HL-60 (cell line): ENCODE results near the gene RANBP9.

ENCODE experiments used
- DNase-seq, 2 experiments: peaks; one replicate each; pipeline ENCODE4 v3.0.0-alpha.2; 2010 to 2020; ENCODE audit warnings: low read depth in 1 of 2, low spot score in 1 of 2
- H3K27ac ChIP-seq: fragments of 250-450 bp; sonication (Bioruptor Pico); replicated peaks from 2 replicates; pipeline ENCODE4 v1.5.1; 2020; ENCODE audit warnings: mild to moderate bottlenecking, moderate library complexity
- H3K27me3 ChIP-seq: fragments of 250-450 bp; sonication (Bioruptor Pico); 2 replicates; pipeline ENCODE4 v1.5.1; 2021; ENCODE audit warnings: mild to moderate bottlenecking, moderate library complexity; ENCODE audit not compliant: insufficient read depth, poor library complexity, severe bottlenecking
- H3K4me3 ChIP-seq: replicated peaks from 2 replicates; pipeline ENCODE4 v1.5.1; 2011; ENCODE audit warnings: mild to moderate bottlenecking, control low read depth, low read length; ENCODE audit not compliant: insufficient read depth
- GABPA ChIP-seq: IDR thresholded peaks from 2 replicates; pipeline ENCODE4 v1.6.1; 2012; ENCODE audit warnings: low read depth
- POLR2AphosphoS5 ChIP-seq: IDR thresholded peaks from 2 replicates; pipeline ENCODE4 v1.6.1; 2012; ENCODE audit warnings: low read depth
- SPI1 ChIP-seq: IDR thresholded peaks from 2 replicates; pipeline ENCODE4 v1.6.1; 2012; ENCODE audit warnings: low read depth, mild to moderate bottlenecking, borderline replicate concordance
- long read RNA-seq: library from polyadenylated mRNA; unstranded; transcript quantifications from one replicate; pipeline ENCODE4 v2.0.0, GENCODE V29; 2020
- TF ChIP-seq, protein P1 (sequence below): IDR thresholded peaks from 2 replicates; pipeline ENCODE4 v1.6.1; 2012; ENCODE audit warnings: low read depth; ENCODE audit not compliant: insufficient replicate concordance
- TF ChIP-seq, protein P2 (sequence below): IDR thresholded peaks from one replicate; pipeline ENCODE4 v1.5.1; 2011; ENCODE audit warnings: low read length, control low read depth, inconsistent platforms; ENCODE audit not compliant: insufficient read depth

RANBP9 gene
- long read RNA-seq, partial matches to known transcripts: 7 of 9 reads
- long read RNA-seq, other reads (novel, unspliced or antisense): 1 of 9 reads

DNA sequence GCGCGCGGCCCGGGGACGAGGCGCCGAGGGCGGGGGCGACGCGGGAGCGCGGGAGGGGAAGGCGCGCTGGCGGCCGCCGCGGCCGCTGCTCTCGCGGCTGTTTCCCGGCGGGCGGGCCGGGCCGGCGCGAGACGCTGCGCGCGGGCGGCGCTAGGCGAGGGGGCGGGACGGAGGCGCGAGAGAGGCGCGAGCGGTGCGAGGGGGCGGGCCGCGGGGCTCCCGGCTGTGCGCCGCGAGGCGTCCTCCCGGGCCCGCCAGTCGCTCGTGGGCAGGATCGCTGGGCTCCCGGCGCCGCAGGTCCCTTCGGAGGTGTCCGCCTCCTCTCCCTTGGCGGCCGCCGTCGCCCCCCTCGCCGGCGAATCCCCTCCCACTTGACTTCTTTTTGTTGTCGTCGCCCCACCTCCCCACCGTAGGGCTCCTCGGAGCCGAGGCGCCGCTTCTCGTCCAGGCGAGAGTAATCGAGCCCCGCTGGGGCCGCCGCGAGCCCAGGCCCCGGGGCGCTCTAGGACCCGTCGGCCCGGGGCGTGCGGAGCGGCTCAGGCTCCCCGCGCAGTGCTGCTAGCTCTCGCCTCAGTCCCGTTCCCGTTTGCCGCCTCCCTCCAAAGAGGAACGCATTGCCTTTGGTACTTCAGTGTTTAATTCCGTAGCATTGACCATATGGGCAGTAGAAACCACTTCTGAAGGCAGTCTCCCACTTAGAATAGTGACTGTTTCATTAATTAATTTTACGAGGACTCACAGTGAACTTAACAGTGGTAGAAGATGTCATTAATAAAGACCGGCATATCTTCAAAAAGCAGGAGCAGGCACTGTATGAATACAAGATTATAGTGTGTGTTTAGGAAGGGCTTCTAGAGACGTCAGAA lies at the start of gene RANBP9:
RANBP9 (minus strand) TSS at position 103 of the 866 bp plus-strand sequence. CDS start 330 bp downstream, outside the sequence.
- peak within 1 kb of the TSS; percentile 90 for H3K27ac ChIP-seq
- H3K27me3 ChIP-seq: no peaks in the 10 kb centered on the region
- TF ChIP-seq, protein P1, sequence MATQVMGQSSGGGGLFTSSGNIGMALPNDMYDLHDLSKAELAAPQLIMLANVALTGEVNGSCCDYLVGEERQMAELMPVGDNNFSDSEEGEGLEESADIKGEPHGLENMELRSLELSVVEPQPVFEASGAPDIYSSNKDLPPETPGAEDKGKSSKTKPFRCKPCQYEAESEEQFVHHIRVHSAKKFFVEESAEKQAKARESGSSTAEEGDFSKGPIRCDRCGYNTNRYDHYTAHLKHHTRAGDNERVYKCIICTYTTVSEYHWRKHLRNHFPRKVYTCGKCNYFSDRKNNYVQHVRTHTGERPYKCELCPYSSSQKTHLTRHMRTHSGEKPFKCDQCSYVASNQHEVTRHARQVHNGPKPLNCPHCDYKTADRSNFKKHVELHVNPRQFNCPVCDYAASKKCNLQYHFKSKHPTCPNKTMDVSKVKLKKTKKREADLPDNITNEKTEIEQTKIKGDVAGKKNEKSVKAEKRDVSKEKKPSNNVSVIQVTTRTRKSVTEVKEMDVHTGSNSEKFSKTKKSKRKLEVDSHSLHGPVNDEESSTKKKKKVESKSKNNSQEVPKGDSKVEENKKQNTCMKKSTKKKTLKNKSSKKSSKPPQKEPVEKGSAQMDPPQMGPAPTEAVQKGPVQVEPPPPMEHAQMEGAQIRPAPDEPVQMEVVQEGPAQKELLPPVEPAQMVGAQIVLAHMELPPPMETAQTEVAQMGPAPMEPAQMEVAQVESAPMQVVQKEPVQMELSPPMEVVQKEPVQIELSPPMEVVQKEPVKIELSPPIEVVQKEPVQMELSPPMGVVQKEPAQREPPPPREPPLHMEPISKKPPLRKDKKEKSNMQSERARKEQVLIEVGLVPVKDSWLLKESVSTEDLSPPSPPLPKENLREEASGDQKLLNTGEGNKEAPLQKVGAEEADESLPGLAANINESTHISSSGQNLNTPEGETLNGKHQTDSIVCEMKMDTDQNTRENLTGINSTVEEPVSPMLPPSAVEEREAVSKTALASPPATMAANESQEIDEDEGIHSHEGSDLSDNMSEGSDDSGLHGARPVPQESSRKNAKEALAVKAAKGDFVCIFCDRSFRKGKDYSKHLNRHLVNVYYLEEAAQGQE: peak; percentile 52
- peak; percentile 79 for TF ChIP-seq POLR2AphosphoS5
- no peak for TF ChIP-seq GABPA
- TF ChIP-seq SPI1: 0 out of 2 replicates have a peak, but pooled peaks have one; percentile 10
- TF ChIP-seq, protein P2, sequence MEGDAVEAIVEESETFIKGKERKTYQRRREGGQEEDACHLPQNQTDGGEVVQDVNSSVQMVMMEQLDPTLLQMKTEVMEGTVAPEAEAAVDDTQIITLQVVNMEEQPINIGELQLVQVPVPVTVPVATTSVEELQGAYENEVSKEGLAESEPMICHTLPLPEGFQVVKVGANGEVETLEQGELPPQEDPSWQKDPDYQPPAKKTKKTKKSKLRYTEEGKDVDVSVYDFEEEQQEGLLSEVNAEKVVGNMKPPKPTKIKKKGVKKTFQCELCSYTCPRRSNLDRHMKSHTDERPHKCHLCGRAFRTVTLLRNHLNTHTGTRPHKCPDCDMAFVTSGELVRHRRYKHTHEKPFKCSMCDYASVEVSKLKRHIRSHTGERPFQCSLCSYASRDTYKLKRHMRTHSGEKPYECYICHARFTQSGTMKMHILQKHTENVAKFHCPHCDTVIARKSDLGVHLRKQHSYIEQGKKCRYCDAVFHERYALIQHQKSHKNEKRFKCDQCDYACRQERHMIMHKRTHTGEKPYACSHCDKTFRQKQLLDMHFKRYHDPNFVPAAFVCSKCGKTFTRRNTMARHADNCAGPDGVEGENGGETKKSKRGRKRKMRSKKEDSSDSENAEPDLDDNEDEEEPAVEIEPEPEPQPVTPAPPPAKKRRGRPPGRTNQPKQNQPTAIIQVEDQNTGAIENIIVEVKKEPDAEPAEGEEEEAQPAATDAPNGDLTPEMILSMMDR: no peak
- peak within 1 kb of the TSS; percentile 60 for H3K4me3 ChIP-seq
- DNase-seq: peak; percentile 60 to 85

DNA sequence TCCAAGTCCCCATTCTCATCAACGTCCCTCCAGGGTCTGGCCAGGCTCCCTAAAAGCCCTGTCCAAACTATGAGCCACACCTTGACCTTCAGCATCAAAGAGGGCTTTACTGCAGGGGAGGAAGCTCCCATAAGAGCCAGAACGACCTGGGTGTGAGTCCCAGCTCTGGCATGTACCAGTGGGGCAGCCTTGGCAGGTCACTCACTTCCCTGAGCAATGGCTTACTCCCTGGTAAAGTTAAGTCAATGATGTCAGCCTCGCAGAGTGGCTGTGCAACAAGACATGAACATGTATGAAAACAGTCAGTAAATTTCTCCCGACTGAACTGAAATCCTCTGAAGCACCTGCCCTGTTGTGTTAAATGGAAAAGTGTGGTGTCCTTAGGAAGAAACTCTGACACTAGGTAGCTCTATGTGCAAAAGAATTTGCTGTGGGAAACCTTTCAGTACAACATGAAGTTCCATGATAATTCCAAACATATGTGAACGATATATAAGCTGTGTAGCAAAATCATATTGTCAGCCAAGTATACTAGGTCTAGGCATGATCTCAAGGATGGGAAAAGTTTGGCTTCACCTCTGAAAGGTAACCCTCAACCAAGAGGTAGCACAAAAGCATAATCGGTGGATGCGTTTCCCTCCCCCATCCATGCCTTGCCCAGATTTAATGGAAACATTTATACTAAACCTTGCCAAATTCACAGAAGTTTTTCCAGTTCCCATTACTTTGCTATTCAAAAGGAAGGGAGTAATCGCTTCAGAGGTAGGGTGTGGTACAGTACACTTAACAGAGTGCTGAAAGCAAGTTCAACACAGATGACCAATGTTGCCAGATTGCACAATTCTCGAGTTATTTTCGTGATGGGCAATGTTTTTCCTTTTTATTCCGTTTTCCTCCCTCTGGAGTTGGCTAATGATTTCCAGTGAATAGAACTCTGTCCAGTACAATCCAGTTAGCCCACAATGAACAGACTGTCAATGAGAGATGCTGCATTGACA lies 49.0 kb upstream of the RANBP9 start:
- Histone ChIP-seq H3K4me3 (no peak overlapping the region), H3K27ac (no peak overlapping the region), H3K27me3 (no peaks in the 10 kb centered on the region)
- DNase-seq: peak in 1 of 2 experiments; percentile 11
- TF ChIP-seq POLR2AphosphoS5 (no peak), SPI1 (no peak), GABPA (no peak)
- TF ChIP-seq, protein P2: no peak
- TF ChIP-seq, protein P1: no peak

DNA sequence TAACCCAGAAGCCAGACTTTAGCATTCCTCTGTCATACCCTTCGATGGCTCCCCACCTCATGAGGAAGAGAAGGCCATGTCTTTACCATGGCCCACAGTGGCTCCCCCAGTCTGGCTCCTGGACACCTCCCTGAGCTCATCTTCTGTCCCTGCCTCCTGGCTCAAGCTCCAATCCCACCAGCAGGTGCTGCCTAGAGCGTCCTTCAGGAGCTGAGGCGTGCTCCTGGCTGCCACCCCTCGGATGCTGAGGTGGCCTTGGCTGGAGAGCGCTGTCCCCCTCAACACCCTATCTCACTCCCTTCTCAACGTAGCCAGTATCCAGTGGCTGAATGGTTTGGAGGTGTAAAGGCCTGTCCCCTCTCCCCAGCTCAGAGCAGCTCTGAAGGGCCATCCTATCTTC lies 47.4 kb upstream of the RANBP9 start:
- Histone ChIP-seq H3K4me3 (no peak overlapping the region), H3K27ac (no peak overlapping the region), H3K27me3 (no peaks in the 10 kb centered on the region)
- TF ChIP-seq, protein P1: no peak
- no peak for TF ChIP-seq POLR2AphosphoS5
- no peak for TF ChIP-seq SPI1
- TF ChIP-seq GABPA: no peak
- TF ChIP-seq, protein P2: no peak
- DNase-seq: no peak
